ENCODE data around the gene ERC2. TPM values are rescaled to one million over a fixed set of nuclear protein-coding genes. Genes with fewer than 3 reads are reported as not detected.

ERC2 gene
- total RNA-seq, 1 donor from 2014 or later: 0.53 TPM

GRCh38 chr3:56369914-56370313 is 98.4 kb downstream of the ERC2 start:
- DNase-seq (ENCODE audit: low read depth, low spot score): no peak

- DNase-seq (ENCODE audit: low read depth, low spot score): no peak
Measured at GRCh38 chr3:56368846-56369245, 99.4 kb downstream of the ERC2 start.

- DNase-seq (ENCODE audit: low read depth, low spot score): no peak
Measured at GRCh38 chr3:56366641-56367162, 101.6 kb downstream of the ERC2 start.

GRCh38 chr3:56365905-56366640 is 102.2 kb downstream of the ERC2 start:
- DNase-seq (ENCODE audit: low read depth, low spot score): no peak

- DNase-seq (ENCODE audit: low read depth, low spot score): no peak
Measured at GRCh38 chr3:56364665-56365064, 103.6 kb downstream of the ERC2 start.

- DNase-seq (ENCODE audit: low read depth, low spot score): no peak
Measured at GRCh38 chr3:56363720-56364119, 104.5 kb downstream of the ERC2 start.

GRCh38 chr3:56361731-56362130 is 106.5 kb downstream of the ERC2 start:
- DNase-seq (ENCODE audit: low read depth, low spot score): no peak

- DNase-seq (ENCODE audit: low read depth, low spot score): no peak
Measured at GRCh38 chr3:56357266-56357665, 111.0 kb downstream of the ERC2 start.

- no peak for DNase-seq (ENCODE audit: low read depth, low spot score)
Measured at GRCh38 chr3:56356808-56357207, 111.5 kb downstream of the ERC2 start.

GRCh38 chr3:56355570-56356185 is 112.6 kb downstream of the ERC2 start:
- DNase-seq (ENCODE audit: low read depth, low spot score): no peak

- DNase-seq (ENCODE audit: low read depth, low spot score): no peak
Measured at GRCh38 chr3:56351537-56351936, 116.7 kb downstream of the ERC2 start.

- DNase-seq (ENCODE audit: low read depth, low spot score): no peak
Measured at GRCh38 chr3:56347219-56347871, 120.9 kb downstream of the ERC2 start.

GRCh38 chr3:56342475-56342874 is 125.8 kb downstream of the ERC2 start:
- no peak for DNase-seq (ENCODE audit: low read depth, low spot score)

- DNase-seq (ENCODE audit: low read depth, low spot score): no peak
Measured at GRCh38 chr3:56339671-56340070, 128.6 kb downstream of the ERC2 start.

- no peak for DNase-seq (ENCODE audit: low read depth, low spot score)
Measured at GRCh38 chr3:56339244-56339643, 129.0 kb downstream of the ERC2 start.

GRCh38 chr3:56336023-56336422 is 132.2 kb downstream of the ERC2 start:
- no peak for DNase-seq (ENCODE audit: low read depth, low spot score)

- no peak for DNase-seq (ENCODE audit: low read depth, low spot score)
Measured at GRCh38 chr3:56324473-56324872, 143.8 kb downstream of the ERC2 start.

GRCh38 chr3:56323986-56324420 is 144.3 kb downstream of the ERC2 start:
- DNase-seq (ENCODE audit: low read depth, low spot score): no peak

- no peak for DNase-seq (ENCODE audit: low read depth, low spot score)
Measured at GRCh38 chr3:56322862-56323261, 145.4 kb downstream of the ERC2 start.

GRCh38 chr3:56321892-56322291 is 146.4 kb downstream of the ERC2 start:
- DNase-seq (ENCODE audit: low read depth, low spot score): no peak

- no peak for DNase-seq (ENCODE audit: low read depth, low spot score)
Measured at GRCh38 chr3:56321383-56321782, 146.9 kb downstream of the ERC2 start.

GRCh38 chr3:56320883-56321282 is 147.4 kb downstream of the ERC2 start:
- no peak for DNase-seq (ENCODE audit: low read depth, low spot score)
